Astrocyte of the hippocampus (primary cell): ENCODE measurements around the gene ZBTB45.
"Not testable (repeated sequence)": the region's sequence is repeated elsewhere in the genome, so short reads cannot be mapped to it uniquely, and the experiment has no call there.

Source experiments
- DNase-seq: peaks from one replicate; pipeline ENCODE4 v3.0.0; 2011; ENCODE audit warnings: low read depth, low spot score

The ZBTB45 gene

GRCh38 chr19:58554494-58555368 lies 35.1 kb upstream of the ZBTB45 start, which contains the start of gene CHMP2A:
Gene CHMP2A, minus strand, starts transcription at chr19:58555105. Its CDS starts 893 bp downstream, at chr19:58554212.
- peak; percentile 98 for DNase-seq

GRCh38 chr19:58553799-58554493 lies 34.3 kb upstream of the ZBTB45 start:
- DNase-seq, result no peak

- no peak for DNase-seq
Measured at GRCh38 chr19:58552655-58553054, 33.0 kb upstream of the ZBTB45 start.

- DNase-seq, result no peak
Measured at GRCh38 chr19:58551577-58552471, 32.2 kb upstream of the ZBTB45 start.

GRCh38 chr19:58551123-58551497 lies 31.5 kb upstream of the ZBTB45 start:
- DNase-seq, result no peak

- DNase-seq, result no peak
Measured at GRCh38 chr19:58550362-58551122, 30.9 kb upstream of the ZBTB45 start.

GRCh38 chr19:58549664-58550361 lies 30.2 kb upstream of the ZBTB45 start:
- no peak for DNase-seq

- no peak for DNase-seq
Measured at GRCh38 chr19:58548859-58549663, 29.5 kb upstream of the ZBTB45 start.

GRCh38 chr19:58547323-58548312 lies 28.0 kb upstream of the ZBTB45 start:
- DNase-seq, result no peak

GRCh38 chr19:58546019-58546530 lies 26.5 kb upstream of the ZBTB45 start:
- DNase-seq, result no peak

- peak; percentile 25 for DNase-seq
Measured at GRCh38 chr19:58545286-58546018, 25.8 kb upstream of the ZBTB45 start.

GRCh38 chr19:58544591-58545285 lies 25.1 kb upstream of the ZBTB45 start:
- DNase-seq, result peak; percentile 90

- DNase-seq, result peak; percentile 100
Measured at GRCh38 chr19:58543826-58544590, 24.4 kb upstream of the ZBTB45 start, which contains the start of gene TRIM28. Gene TRIM28, plus strand, starts transcription at chr19:58544064. Its CDS starts 694 bp downstream, at chr19:58544758.

GRCh38 chr19:58542641-58543372 lies 23.2 kb upstream of the ZBTB45 start:
- not testable (repeated sequence) for DNase-seq

GRCh38 chr19:58539169-58539559 lies 19.6 kb upstream of the ZBTB45 start:
- DNase-seq, result not testable (repeated sequence)
